Stimulated activated CD4-positive, alpha-beta T cell treated with anti-CD3 and anti-CD28 coated beads, TNF-alpha, amount 100 ng/mL, for 48 hours (primary cell): ENCODE results near the gene ARHGAP18.

Experiments used
- DNase-seq, 3 donors: peaks; one replicate each; pipeline ENCODE4 v3.0.0-alpha.2; 2020; ENCODE audit warnings: low read depth in 3 of 3

Gene ARHGAP18

GRCh38 chr6:129709769-129710449 lies at the start of gene ARHGAP18:
Gene ARHGAP18, minus strand, starts transcription at chr6:129710177. Its CDS starts 41 bp downstream, at chr6:129710136.
- peak; percentile 51 to 73 (median 52) for DNase-seq

- no peak for DNase-seq
Measured at GRCh38 chr6:129755787-129756186, 45.8 kb upstream of the ARHGAP18 start.

GRCh38 chr6:129754750-129755149 lies 44.8 kb upstream of the ARHGAP18 start:
- DNase-seq, result no peak

GRCh38 chr6:129753422-129753821 lies 43.4 kb upstream of the ARHGAP18 start:
- DNase-seq, result no peak

GRCh38 chr6:129751384-129751783 lies 41.4 kb upstream of the ARHGAP18 start:
- no peak for DNase-seq

GRCh38 chr6:129750360-129750759 lies 40.4 kb upstream of the ARHGAP18 start:
- DNase-seq, result no peak

- DNase-seq, result no peak
Measured at GRCh38 chr6:129749749-129750120, 39.8 kb upstream of the ARHGAP18 start.

- no peak for DNase-seq
Measured at GRCh38 chr6:129748901-129749748, 39.1 kb upstream of the ARHGAP18 start.

- peak; percentile 32 to 43 (median 43) for DNase-seq
Measured at GRCh38 chr6:129748212-129748900, 38.4 kb upstream of the ARHGAP18 start.

- no peak for DNase-seq
Measured at GRCh38 chr6:129747588-129748112, 37.7 kb upstream of the ARHGAP18 start.

- no peak for DNase-seq
Measured at GRCh38 chr6:129744880-129745237, 34.9 kb upstream of the ARHGAP18 start.

- no peak for DNase-seq
Measured at GRCh38 chr6:129744201-129744879, 34.4 kb upstream of the ARHGAP18 start.

- DNase-seq, result no peak
Measured at GRCh38 chr6:129740013-129740412, 30.0 kb upstream of the ARHGAP18 start.

- DNase-seq, result no peak
Measured at GRCh38 chr6:129736105-129736504, 26.1 kb upstream of the ARHGAP18 start.

- no peak for DNase-seq
Measured at GRCh38 chr6:129733290-129733689, 23.3 kb upstream of the ARHGAP18 start.

GRCh38 chr6:129732542-129732941 lies 22.6 kb upstream of the ARHGAP18 start:
- DNase-seq, result no peak

- DNase-seq, result no peak
Measured at GRCh38 chr6:129732034-129732433, 22.1 kb upstream of the ARHGAP18 start.

- DNase-seq, result no peak
Measured at GRCh38 chr6:129731428-129731827, 21.5 kb upstream of the ARHGAP18 start.

- DNase-seq, result no peak
Measured at GRCh38 chr6:129730477-129731165, 20.6 kb upstream of the ARHGAP18 start.

GRCh38 chr6:129726650-129727049 lies 16.7 kb upstream of the ARHGAP18 start:
- DNase-seq, result no peak

GRCh38 chr6:129725341-129725740 lies 15.4 kb upstream of the ARHGAP18 start:
- no peak for DNase-seq
